Pancreas (tissue), 10 donors: ENCODE data around the gene ACHE. TPM values are rescaled to one million over a fixed set of nuclear protein-coding genes. Genes with fewer than 3 reads are reported as not detected.

Experiments
- ATAC-seq, 4 donors: fragments of 200-7000 bp; cut with Tn5 transposase; one replicate each; pipeline versions ENCODE4 v1.8.0 to v1.9.1; 2020; ENCODE audit warnings: mild to moderate bottlenecking in 4 of 4, moderate library complexity in 4 of 4
- DNase-seq, 6 donors: peaks; one replicate each; pipeline ENCODE4 v3.0.0-alpha.2; 2020
- FAIRE-seq: peaks from 2 replicates; lab custom pipeline; 2012; peaks lifted over from hg19 to GRCh38; lab: Jason Lieb, UNC
- H3K27ac ChIP-seq, 4 donors: fragments of 200-600 bp; sonication (generic); 1 replicate in 3 of 4; 2 replicates in 1 of 4; pipeline versions ENCODE4 v1.5.0 to v1.8.0; 2020
- H3K27me3 ChIP-seq, 4 donors: fragments of 200-600 bp; one replicate each; pipeline ENCODE4 v1.8.0; 2021
- H3K36me3 ChIP-seq, 3 donors: fragments of 200-600 bp; sonication (generic) in 1 of 3; one replicate each; pipeline versions ENCODE4 v1.5.0 to v1.8.0; 2020 to 2021
- H3K4me1 ChIP-seq, 3 donors: fragments of 200-600 bp; one replicate each; pipeline ENCODE4 v1.8.0; 2021
- H3K4me3 ChIP-seq, 4 donors: fragments of 200-600 bp; sonication (generic) in 2 of 4; one replicate each; pipeline versions ENCODE4 v1.5.0 to v1.8.0; 2020 to 2021
- H3K9me3 ChIP-seq, 4 donors: fragments of 200-600 bp; one replicate each; pipeline ENCODE4 v1.8.0; 2021
- WGBS, 2 donors: extraction: QIAGEN DNeasy Blood & Tissue Kit; methylation state at CpG; one replicate each; pipeline ENCODE4 v1.1.7; 2013; 5-methylcytosine and 5-hydroxymethylcytosine counted together
- intact Hi-C, 3 donors: fragments of 100-400 bp; cut with DNase I; formaldehyde crosslinking; loops; one replicate each; pipeline versions ENCODE4 v1.11.1 to v1.14.2; 2022
- polyA plus RNA-seq, 2 donors: library from polyadenylated mRNA; stranded (reverse); fragments of 200-250 nt; gene quantifications; one replicate each; pipeline ENCODE4 v1.2.3, GENCODE V29; 2013
- total RNA-seq, 6 donors: library from RNA; stranded (reverse); fragmentation: NEBNext Ultra II Directional in 4 of 6; extraction: Animal tissue kit (Norgen Biotek cat#: 25700) in 4 of 6; gene quantifications; one replicate each; pipeline versions ENCODE4 v1.2.1 to v1.2.4, GENCODE V29; 2021 to 2023
- TF ChIP-seq, protein P1 (sequence below), 4 donors: fragments of 200-600 bp; sonication (generic) in 3 of 4; IDR thresholded peaks; one replicate each; pipeline versions ENCODE4 v1.5.0 to v1.8.0; 2021; ENCODE audit warnings: antibody characterized with exemption in 4 of 4
- donor health status: healthy with polysubstance abuse.
- donor health status: DM: no; HTN: no; CAD: no; lungs with moderate emphysema.
- donor health status: DM: no; HTN: no; CAD: no.
- donor health status: control.
- donor health status: control.
- donor health status: Bipolar disorder and iron deficiency.
- donor health status: DM: yes; HTN: yes; CAD: no.
- donor health status: DM: no; HTN: no; CAD: no.
- donor health status: DM: no; HTN: no; CAD: no.
- donor health status: DM: yes; HTN: yes; CAD: no.

Gene ACHE
- total and polyA plus RNA-seq, 8 donors: 1.2 to 10.9 (median 3.2) TPM

DNA sequence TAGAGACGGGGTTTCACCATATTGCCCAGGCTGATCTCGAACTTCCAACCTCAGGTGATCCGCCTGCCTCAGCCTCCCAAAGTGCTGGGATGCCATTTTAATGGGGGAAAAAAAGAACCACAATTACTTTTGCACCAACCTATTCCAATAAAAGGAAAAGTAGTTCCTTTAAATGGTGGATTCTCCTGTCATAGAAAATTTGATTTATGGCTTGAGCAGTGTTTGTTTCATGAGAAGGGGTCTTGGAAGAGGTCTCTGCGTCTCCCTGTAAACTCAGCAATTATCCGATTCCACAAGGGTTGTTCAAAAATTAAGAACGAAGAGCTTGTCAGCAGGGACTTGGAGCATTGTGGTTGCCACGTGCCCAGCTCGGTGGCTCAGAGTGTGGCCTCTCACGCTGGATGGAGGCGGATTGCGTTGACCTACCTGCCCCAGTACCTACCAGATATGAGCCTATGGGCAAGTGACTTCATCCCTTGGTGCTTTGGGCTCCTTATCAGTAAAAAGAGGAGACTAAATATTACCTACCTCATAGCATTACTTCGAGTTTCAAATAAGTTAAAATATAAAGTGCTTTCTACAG lies 31.3 kb downstream of the ACHE start:
- H3K36me3 ChIP-seq: no peaks in the 10 kb centered on the region
- DNase-seq (peak in 1 of 6 donors; percentile 26), ATAC-seq (no peak), FAIRE-seq (no peak)
- 87 to 90% methylated on average over 12 of the region's 12 CpGs for WGBS, 2 donors
- H3K4me3 ChIP-seq: no peak overlapping the region
- H3K27me3 ChIP-seq: no peaks in the 10 kb centered on the region
- TF ChIP-seq, protein P1, sequence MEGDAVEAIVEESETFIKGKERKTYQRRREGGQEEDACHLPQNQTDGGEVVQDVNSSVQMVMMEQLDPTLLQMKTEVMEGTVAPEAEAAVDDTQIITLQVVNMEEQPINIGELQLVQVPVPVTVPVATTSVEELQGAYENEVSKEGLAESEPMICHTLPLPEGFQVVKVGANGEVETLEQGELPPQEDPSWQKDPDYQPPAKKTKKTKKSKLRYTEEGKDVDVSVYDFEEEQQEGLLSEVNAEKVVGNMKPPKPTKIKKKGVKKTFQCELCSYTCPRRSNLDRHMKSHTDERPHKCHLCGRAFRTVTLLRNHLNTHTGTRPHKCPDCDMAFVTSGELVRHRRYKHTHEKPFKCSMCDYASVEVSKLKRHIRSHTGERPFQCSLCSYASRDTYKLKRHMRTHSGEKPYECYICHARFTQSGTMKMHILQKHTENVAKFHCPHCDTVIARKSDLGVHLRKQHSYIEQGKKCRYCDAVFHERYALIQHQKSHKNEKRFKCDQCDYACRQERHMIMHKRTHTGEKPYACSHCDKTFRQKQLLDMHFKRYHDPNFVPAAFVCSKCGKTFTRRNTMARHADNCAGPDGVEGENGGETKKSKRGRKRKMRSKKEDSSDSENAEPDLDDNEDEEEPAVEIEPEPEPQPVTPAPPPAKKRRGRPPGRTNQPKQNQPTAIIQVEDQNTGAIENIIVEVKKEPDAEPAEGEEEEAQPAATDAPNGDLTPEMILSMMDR (IDR thresholded peaks at IDR 0.05): no peak
- peaks cover 0 to 24% (median 9%) of the 10 kb centered on the region in 3 donors for H3K4me1 ChIP-seq
- no peak overlapping the region for H3K27ac ChIP-seq
- H3K9me3 ChIP-seq: no peaks in the 10 kb centered on the region
- intact Hi-C loops: no loop called here

DNA sequence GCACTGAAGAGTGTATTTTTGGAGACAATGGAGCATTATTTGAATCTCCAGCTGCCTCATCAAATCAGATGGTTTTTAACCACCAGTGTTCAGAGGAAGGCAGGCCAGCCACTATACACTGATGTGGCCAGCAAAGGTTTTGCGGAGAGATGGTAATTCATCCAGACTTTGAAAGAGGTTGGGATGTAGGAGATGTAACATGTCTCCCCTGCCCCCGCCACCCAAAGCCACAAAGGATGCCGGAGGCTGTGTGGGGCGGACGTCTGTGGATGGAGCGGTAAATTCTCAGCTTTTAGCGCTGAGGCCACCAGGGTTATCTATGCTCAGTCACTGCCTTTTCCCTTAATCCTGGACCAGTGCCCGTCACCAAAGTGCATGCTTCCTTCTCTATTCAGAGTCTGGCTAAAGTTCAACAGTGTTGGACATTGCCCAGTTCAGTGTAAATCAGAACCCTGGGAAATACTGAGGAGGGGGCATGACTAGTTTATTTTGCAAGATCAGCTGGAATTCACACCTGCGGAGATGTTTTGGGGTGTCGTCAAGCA lies 32.2 kb downstream of the ACHE start:
- H3K27ac ChIP-seq: no peak overlapping the region
- peaks cover 0 to 19% (median 9%) of the 10 kb centered on the region in 3 donors for H3K4me1 ChIP-seq
- H3K4me3 ChIP-seq: no peak overlapping the region
- H3K27me3 ChIP-seq: no peaks in the 10 kb centered on the region
- ATAC-seq (peak in 1 of 4 donors; percentile 23), FAIRE-seq (no peak), DNase-seq (peak in 2 of 6 donors; percentile 31 to 60)
- intact Hi-C loops: no loop called here
- TF ChIP-seq, protein P1 (IDR thresholded peaks at IDR 0.05): no peak
- WGBS, 2 donors: 45 to 46% methylated on average over 10 of the region's 10 CpGs
- no peaks in the 10 kb centered on the region for H3K36me3 ChIP-seq
- no peaks in the 10 kb centered on the region for H3K9me3 ChIP-seq

DNA sequence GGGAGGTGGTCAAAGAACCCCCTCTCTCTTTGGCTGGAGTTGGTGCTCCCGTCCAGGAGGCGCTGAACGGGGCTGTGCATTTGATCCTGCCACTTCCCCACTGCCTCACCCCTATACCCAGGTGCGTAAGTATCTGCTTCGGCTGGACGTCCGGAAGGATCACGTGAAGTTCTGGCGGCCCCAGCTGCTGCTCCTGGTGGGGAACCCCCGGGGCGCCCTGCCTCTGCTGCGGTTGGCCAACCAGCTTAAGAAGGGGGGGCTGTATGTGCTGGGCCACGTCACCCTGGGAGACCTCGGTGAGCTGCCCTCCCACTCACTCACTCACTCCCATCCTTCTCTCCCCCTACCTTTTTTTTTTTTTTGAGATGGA lies 34.1 kb downstream of the ACHE start:
- no peak for ATAC-seq
- Histone ChIP-seq H3K4me3 (no peak overlapping the region), H3K9me3 (no peaks in the 10 kb centered on the region), H3K27me3 (no peaks in the 10 kb centered on the region), H3K4me1 (peaks cover 0 to 12% (median 5%) of the 10 kb centered on the region in 3 donors), H3K27ac (no peak overlapping the region), H3K36me3 (no peaks in the 10 kb centered on the region)
- TF ChIP-seq, protein P1 (IDR thresholded peaks at IDR 0.05): no peak
- 95 to 97% methylated on average over 14 of the region's 14 CpGs for WGBS, 2 donors
- FAIRE-seq: no peak
- intact Hi-C loops: no loop called here
- DNase-seq: peak in 1 of 6 donors; percentile 61

DNA sequence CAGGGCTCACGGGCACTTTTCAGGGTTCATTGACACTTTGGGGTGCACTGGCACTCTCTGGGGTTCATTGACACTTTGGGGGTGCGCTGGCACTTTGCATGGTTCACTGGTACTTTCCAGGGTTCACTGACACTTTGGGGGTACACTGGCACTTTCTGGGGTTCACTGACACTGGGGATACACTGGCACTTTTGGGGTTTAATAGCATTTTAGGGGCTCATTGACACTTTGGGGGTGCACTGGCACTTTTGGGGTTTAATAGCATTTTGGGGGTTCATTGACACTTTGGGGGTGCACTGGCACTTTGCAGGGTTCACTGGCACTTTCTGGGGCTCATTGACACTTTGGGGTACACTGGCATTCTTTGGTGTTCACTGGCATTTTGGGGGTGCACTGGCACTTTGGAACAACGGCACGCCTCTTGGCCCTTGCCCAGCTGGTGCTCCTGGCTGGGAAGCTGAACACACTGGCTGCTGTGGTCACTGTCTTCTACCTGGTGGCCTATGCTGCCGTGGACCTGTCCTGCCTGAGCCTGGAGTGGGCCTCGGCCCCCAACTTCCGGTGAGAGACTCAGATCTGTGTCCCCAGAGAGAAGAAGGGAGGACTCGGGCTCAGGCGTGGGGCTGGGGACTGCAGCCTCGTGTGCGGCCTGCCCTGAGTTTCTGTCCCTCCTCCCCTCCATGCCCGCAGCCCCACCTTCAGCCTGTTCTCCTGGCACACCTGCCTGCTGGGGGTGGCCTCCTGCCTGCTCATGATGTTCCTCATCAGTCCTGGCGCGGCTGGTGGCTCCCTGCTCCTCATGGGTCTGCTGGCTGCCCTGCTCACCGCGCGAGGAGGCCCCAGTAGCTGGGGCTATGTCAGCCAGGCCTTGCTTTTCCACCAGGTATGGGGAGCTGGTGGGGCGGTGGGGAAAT lies 34.7 kb downstream of the ACHE start:
- intact Hi-C loops: no loop called here
- Histone ChIP-seq H3K9me3 (no peaks in the 10 kb centered on the region), H3K4me3 (no peak overlapping the region), H3K27ac (no peak overlapping the region), H3K27me3 (no peaks in the 10 kb centered on the region), H3K36me3 (no peaks in the 10 kb centered on the region), H3K4me1 (peaks cover 0 to 6% (median 0%) of the 10 kb centered on the region in 3 donors)
- DNase-seq: peak in 1 of 6 donors; percentile 77
- WGBS, 2 donors: 93 to 95% methylated on average over 15 to 18 of the region's 18 CpGs
- FAIRE-seq: no peak
- ATAC-seq: no peak
- TF ChIP-seq, protein P1 (IDR thresholded peaks at IDR 0.05): no peak
